Measurements from ENCODE around the gene PPP2R5E. TPM values are rescaled to one million over a fixed set of nuclear protein-coding genes. Genes with fewer than 3 reads are reported as not detected.

The PPP2R5E gene
- total and polyA plus RNA-seq, 2 of the 8 experiments (the other 6 are each of a cell fraction or from before 2014, with no cell fraction given) = 6.8 to 64.6 TPM

DNA sequence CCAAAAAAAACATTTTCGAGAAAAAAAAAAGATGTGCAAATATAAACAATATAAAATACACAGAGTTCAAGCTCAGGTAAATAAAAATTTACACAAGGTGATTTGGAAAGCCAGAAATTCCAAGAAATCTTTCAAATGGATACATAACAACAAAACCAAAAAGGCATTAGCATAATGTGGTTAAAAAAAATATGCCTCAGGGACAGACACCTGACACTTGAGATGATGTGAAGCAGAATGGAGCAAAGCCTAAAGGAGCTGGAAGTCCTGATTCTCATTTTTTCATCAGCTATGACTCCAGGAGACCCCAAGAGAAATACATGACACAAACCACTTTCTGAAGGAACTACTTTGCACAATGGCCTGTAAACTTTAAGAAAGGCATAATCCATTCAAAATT is 98.6 kb downstream of the PPP2R5E start:
- Histone ChIP-seq H3K4me1 (replicated peaks in 1 of 4; ENCODE audit: control insufficient read depth in 3 of 4, insufficient read depth in 4 of 4, low read length in 3 of 4) (no peaks in the 10 kb centered on the region), H4K20me1 (replicated peaks in 1 of 2; ENCODE audit: control insufficient read depth in 1 of 2, insufficient read depth in 2 of 2, low read length in 2 of 2) (peaks cover 0 to 7% of the 10 kb centered on the region in 2 experiments), H2BK20ac (ENCODE audit: low read length) (no peak overlapping the region), H4K91ac (replicated peaks; ENCODE audit: insufficient read length, low read length) (no peak overlapping the region), H3K4me3 (ENCODE audit: extremely low read depth in 1 of 4, insufficient read depth in 2 of 4, low read depth in 3 of 4, low read length in 4 of 4) (no peak overlapping the region), H3K4ac (replicated peaks; ENCODE audit: insufficient read length, low read depth, low read length) (no peak overlapping the region), H2BK5ac (ENCODE audit: low read depth, low read length) (no peak overlapping the region), H3K36me3 (ENCODE audit: control insufficient read depth in 2 of 4, insufficient read depth in 4 of 4, low read length in 3 of 4) (peaks cover 0 to 3% (median 0%) of the 10 kb centered on the region in 4 experiments; a peak in 1 of 8 replicates), H3K56ac (replicated peaks; ENCODE audit: insufficient read length, low read depth, low read length) (no peak overlapping the region), H3K79me2 (ENCODE audit: control insufficient read depth in 1 of 2, insufficient read depth in 2 of 2, low read length in 2 of 2) (peaks cover 7 to 59% of the 10 kb centered on the region in 2 experiments), H3K27ac (ENCODE audit: low read depth, low read length) (no peak overlapping the region), H3K9ac (replicated peaks in 1 of 4; ENCODE audit: extremely low read depth in 1 of 4, low read depth in 3 of 4, low read length in 3 of 4) (no peak overlapping the region), H4K5ac (ENCODE audit: insufficient read length, low read depth, low read length) (no peak overlapping the region), H3K23ac (ENCODE audit: insufficient read length) (no peak overlapping the region), H2BK15ac (ENCODE audit: low read length) (no peak overlapping the region), H3K79me1 (ENCODE audit: low read depth, low read length) (peaks cover 10% of the 10 kb centered on the region), H2BK120ac (replicated peaks; ENCODE audit: low read depth, low read length) (no peak overlapping the region), H3K9me3 (ENCODE audit: insufficient read depth in 2 of 2, low read depth in 1 of 2, low read length in 1 of 2) (no peaks in the 10 kb centered on the region), H2AFZ (ENCODE audit: low read length) (no peak overlapping the region), H2BK12ac (ENCODE audit: low read depth, low read length) (no peak overlapping the region), H3K23me2 (ENCODE audit: low read depth, low read length) (no peaks in the 10 kb centered on the region), H3K14ac (ENCODE audit: insufficient read length) (no peak overlapping the region), H3K4me2 (ENCODE audit: insufficient read depth in 1 of 2, low read depth in 2 of 2, low read length in 2 of 2) (no peak overlapping the region), H3K18ac (ENCODE audit: extremely low read depth, low read length) (no peak overlapping the region), H3K27me3 (replicated peaks in 1 of 4; ENCODE audit: control insufficient read depth in 3 of 4, extremely low read depth in 1 of 4, insufficient read depth in 3 of 4, low read length in 3 of 4) (no peaks in the 10 kb centered on the region), H2AK5ac (ENCODE audit: low read depth, low read length) (no peak overlapping the region), H4K8ac (ENCODE audit: extremely low read depth, insufficient read depth, low read length) (no peak overlapping the region)
- DNase-seq (ENCODE audit: low read depth in 1 of 2, low spot score in 2 of 2) (no peak), FAIRE-seq (no peak)
- ChIA-PET CTCF (ENCODE audit: partially characterized antibody) (interaction anchor here (0.7 to 0.8 kb wide), 2 partner anchors 10 to 20 kb away, joined by 3 read pairs; no protein-coding TSS in a partner anchor), POLR2A (ENCODE audit: partially characterized antibody) (no interaction called here)
- TF ChIP-seq CBX8 (IDR thresholded peaks at IDR 0.05; ENCODE audit: borderline replicate concordance, low read depth, low read length) (no peak), HDAC6 (IDR thresholded peaks at IDR 0.05; ENCODE audit: low read depth, low read length) (no peak), PHF8 (conservative IDR thresholded peaks at IDR 0.05; ENCODE audit: low read depth, low read length) (no peak)
- 100% methylated on average over 1 of the region's 1 CpG; no CpG with 5 or more reads in 1 of the 2 experiments for WGBS, 2 experiments (ENCODE audit: extremely low coverage in 1 of 2, insufficient coverage in 1 of 2, insufficient read length in 1 of 2, insufficient replicate concordance in 2 of 2, low coverage in 1 of 2, low lambda C conversion rate in 2 of 2, missing lambda C conversion rate in 1 of 2)

Data from H1 (cell line).